ENCODE measurements around the gene GYS1.

GRCh38 chr19:48988860-48989259, 4.2 kb downstream of the GYS1 start:
- TF ChIP-seq POLR2A (IDR thresholded peaks at IDR 0.05; ENCODE audit: low read length) (no peak), GATA1 (IDR thresholded peaks at IDR 0.05; ENCODE audit: low read depth, low read length) (no peak)

All from erythroblast (primary cell).